Measurements from ENCODE around the gene BTBD9.

The BTBD9 gene

DNA sequence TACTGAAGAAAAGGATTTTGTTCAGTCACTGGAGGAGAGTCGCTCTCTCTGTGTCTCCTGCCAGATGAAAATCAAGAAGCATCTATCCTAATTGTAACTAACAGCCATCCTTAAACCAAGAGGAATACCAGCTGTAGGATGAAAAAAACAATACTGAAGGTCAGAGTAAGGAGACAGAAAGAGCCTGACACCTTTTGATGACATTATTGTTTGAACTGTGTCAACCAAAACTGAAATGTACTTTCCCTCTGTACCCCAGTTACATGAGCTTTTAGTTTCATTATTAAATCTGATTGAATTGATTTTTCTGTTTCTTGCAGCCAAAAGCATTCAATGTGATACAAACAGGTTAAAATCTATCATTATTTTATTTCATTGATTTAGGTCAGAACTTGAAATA is 17.2 kb upstream of the BTBD9 start:
- TF ChIP-seq CTCF (IDR thresholded peaks at IDR 0.05; ENCODE audit: insufficient read depth, low read length, poor library complexity, severe bottlenecking): no peak

DNA sequence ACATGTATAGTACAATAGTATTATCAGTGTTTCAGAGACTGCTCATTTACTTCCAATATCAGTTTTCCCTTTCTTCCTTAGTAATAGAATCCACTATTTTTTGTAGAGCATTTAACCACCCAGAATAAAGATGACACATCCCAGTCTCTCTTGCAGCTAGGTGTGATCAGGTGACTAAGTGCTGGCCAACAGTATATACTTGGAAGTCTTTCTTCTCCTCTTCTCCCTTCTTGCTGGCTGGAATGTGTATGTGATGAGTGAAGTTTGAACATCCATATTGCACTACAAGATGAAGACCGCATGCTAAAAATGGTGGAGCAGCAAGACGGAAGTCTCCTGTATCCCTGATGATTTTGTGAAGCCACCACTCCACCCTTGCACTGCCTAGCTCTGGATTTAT is 14.5 kb upstream of the BTBD9 start:
- Histone ChIP-seq H3K27me3 (replicated peaks; ENCODE audit: control insufficient read depth, insufficient read depth, low read length) (no peaks in the 10 kb centered on the region), H3K4me3 (replicated peaks; ENCODE audit: low read depth, low read length) (no peak overlapping the region), H3K36me3 (ENCODE audit: control insufficient read depth, insufficient read depth, low read length) (no peaks in the 10 kb centered on the region)
- no peak for TF ChIP-seq CTCF (IDR thresholded peaks at IDR 0.05; ENCODE audit: insufficient read depth, low read length, poor library complexity, severe bottlenecking)
- DNase-seq (ENCODE audit: extremely low read depth, insufficient read length): no peak

More for the DNA sequence above, 17.2 kb upstream of the BTBD9 start:
- no peaks in the 10 kb centered on the region for H3K36me3 ChIP-seq (ENCODE audit: control insufficient read depth, insufficient read depth, low read length)
- H3K4me3 ChIP-seq (replicated peaks; ENCODE audit: low read depth, low read length): no peak overlapping the region
- no peak for DNase-seq (ENCODE audit: extremely low read depth, insufficient read length)
- no peaks in the 10 kb centered on the region for H3K27me3 ChIP-seq (replicated peaks; ENCODE audit: control insufficient read depth, insufficient read depth, low read length)

DNA sequence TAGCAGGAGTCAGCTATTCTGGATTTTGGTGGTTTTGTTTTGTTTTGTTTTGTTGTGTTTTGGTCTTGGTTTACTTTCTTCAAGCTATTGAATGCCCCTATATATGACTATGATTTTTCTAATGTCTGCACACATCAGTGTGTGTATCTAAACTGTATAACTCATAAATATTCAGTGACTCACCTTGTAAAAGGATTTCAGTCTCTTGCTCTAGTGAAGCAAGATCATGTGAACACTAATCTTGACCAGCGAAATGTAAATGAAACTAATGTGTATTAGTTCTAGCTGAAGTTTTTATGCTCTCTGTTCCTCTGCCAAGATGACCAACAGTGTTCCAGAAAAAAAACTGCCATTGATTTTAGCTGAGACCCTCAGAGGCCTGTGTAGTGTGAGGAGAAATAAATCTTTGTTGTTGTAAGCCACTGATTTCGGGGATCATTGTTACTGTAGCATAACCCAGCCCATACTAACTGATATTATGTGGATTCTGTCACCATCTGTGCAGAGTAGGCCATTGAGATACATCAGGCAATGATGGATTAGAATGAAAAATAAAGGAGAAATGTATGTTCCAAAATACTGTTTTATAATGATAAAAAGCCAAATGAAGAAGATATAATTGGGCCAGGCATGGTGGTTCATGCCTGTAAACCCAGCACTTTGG is 11.5 kb upstream of the BTBD9 start:
- no peak for TF ChIP-seq CTCF (IDR thresholded peaks at IDR 0.05; ENCODE audit: insufficient read depth, low read length, poor library complexity, severe bottlenecking)
- DNase-seq (ENCODE audit: extremely low read depth, insufficient read length): no peak
- H3K27me3 ChIP-seq (replicated peaks; ENCODE audit: control insufficient read depth, insufficient read depth, low read length): no peaks in the 10 kb centered on the region
- H3K36me3 ChIP-seq (ENCODE audit: control insufficient read depth, insufficient read depth, low read length): no peaks in the 10 kb centered on the region
- H3K4me3 ChIP-seq (replicated peaks; ENCODE audit: low read depth, low read length): no peak overlapping the region

DNA sequence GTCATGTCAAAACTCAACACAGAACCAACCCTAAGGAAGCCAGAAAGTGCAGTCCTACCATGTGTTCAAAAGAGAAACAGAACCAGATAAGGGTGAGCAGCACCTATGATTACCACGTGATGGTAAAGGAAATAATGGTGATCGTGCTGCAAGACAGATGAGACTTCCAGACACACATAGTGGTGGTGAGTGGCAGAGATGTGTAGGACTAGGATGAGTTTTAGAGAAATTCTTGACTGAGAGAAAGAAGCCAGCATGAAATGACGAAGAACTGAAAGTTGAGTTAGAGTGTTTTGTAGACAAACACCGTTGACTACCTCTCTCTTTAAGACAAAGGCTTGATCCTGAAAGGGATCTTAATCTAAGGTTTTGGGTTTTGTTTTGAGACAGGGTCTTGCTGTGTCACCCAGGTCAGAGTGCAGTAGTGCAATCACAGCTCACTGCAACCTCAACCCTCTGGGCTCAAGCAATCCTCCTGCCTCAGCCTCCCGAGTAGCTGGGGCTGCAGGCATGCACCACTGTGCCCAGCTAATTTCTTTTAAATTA is 10.6 kb upstream of the BTBD9 start:
- H3K4me3 ChIP-seq (replicated peaks; ENCODE audit: low read depth, low read length): no peak overlapping the region
- no peak for DNase-seq (ENCODE audit: extremely low read depth, insufficient read length)
- no peaks in the 10 kb centered on the region for H3K36me3 ChIP-seq (ENCODE audit: control insufficient read depth, insufficient read depth, low read length)
- no peak for TF ChIP-seq CTCF (IDR thresholded peaks at IDR 0.05; ENCODE audit: insufficient read depth, low read length, poor library complexity, severe bottlenecking)
- no peaks in the 10 kb centered on the region for H3K27me3 ChIP-seq (replicated peaks; ENCODE audit: control insufficient read depth, insufficient read depth, low read length)

- TF ChIP-seq CTCF (IDR thresholded peaks at IDR 0.05; ENCODE audit: insufficient read depth, low read length, poor library complexity, severe bottlenecking): no peak
- no peaks in the 10 kb centered on the region for H3K36me3 ChIP-seq (ENCODE audit: control insufficient read depth, insufficient read depth, low read length)
These were observed 10.0 kb upstream of the BTBD9 start for GRCh38 chr6:38649744-38650143.

More at GRCh38 chr6:38649744-38650143, 10.0 kb upstream of the BTBD9 start:
- no peak for DNase-seq (ENCODE audit: extremely low read depth, insufficient read length)
- no peak overlapping the region for H3K4me3 ChIP-seq (replicated peaks; ENCODE audit: low read depth, low read length)
- H3K27me3 ChIP-seq (replicated peaks; ENCODE audit: control insufficient read depth, insufficient read depth, low read length): no peaks in the 10 kb centered on the region

Measured in GM06990 (cell line).